ENCODE measurements around the gene THPO.
"Not testable (repeated sequence)": the region's sequence is repeated elsewhere in the genome, so short reads cannot be mapped to it uniquely, and the experiment has no call there.

Gene THPO

DNA sequence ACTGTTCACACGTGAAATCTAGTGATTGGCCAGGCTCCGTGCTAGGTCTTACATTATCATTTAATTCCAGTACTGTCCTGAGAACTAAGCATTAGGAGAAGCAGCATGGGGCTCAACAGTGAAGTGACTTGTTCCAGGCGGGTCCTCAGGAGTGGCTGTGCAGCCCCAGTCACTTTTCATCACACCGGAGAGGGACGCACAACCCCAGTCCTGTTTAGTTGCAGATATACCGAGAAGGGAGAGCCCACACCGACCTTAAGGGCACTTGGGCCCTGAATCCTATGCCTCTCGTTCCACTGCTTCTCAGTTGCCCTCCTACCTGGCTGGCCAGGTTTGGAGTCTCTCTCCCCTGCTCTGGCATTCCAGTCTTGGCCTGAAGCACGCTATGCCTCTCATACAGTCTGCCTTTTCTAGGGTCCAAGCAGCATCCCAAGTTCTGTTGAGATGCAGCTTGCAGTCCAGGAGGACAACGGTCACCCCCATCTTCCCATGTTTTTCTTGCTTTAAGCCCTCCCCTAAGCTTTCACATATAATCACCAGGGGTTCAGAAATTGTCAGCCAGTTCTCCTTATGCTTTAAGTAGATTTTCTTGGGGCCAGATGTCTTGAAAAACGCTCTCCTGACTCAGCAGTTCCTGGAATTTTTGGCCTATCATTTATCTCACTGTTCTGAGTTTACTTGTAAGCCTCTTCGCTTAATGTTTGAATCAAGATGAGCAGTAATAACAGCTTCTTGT lies 30.5 kb downstream of the THPO start:
- no peak for DNase-seq

DNA sequence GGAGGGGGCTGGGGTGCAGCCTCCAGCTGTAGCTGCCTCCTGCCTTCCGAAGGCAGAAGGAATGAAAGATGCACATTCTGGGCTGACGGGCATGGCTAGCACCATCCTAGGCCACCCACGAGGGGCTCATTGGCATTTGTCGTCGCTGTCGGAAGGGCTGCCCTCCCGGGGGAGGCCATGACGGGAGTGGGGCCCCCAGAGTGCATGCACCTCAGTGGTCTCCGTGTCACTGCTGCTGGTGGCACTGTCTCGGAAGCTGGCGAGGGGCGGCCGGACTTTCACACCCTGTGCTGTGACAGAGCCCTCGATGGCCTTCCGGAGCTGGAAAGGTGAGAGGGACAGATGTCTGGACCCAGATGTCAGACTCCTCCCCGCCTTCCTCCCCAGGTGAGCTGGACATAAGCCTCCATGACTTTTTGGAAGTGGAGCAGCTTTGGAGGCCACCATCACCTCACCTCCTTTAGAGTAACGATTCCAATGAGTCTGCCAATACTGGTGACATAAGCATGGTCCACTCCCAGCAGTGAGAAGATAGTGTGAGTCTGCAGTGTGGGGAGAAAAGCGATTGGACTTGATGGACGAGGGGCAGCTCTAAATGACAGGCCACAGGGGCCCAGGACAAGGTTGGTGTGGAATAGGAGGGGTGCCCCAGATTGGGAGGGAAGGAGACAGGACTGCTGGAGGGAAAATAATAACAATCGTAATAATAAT lies 31.4 kb downstream of the THPO start:
- no peak for DNase-seq

DNA sequence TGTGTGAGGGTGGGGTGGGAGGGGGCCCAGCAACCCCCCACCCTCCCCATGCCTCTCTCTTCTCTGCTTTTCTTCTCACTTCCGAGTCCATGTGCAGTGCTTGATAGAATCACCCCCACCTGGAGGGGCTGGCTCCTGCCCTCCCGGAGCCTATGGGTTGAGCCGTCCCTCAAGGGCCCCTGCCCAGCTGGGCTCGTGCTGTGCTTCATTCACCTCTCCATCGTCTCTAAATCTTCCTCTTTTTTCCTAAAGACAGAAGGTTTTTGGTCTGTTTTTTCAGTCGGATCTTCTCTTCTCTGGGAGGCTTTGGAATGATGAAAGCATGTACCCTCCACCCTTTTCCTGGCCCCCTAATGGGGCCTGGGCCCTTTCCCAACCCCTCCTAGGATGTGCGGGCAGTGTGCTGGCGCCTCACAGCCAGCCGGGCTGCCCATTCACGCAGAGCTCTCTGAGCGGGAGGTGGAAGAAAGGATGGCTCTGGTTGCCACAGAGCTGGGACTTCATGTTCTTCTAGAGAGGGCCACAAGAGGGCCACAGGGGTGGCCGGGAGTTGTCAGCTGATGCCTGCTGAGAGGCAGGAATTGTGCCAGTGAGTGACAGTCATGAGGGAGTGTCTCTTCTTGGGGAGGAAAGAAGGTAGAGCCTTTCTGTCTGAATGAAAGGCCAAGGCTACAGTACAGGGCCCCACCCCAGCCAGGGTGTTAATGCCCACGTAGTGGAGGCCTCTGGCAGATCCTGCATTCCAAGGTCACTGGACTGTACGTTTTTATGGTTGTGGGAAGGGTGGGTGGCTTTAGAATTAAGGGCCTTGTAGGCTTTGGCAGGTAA lies 32.5 kb downstream of the THPO start:
- no peak for DNase-seq

DNA sequence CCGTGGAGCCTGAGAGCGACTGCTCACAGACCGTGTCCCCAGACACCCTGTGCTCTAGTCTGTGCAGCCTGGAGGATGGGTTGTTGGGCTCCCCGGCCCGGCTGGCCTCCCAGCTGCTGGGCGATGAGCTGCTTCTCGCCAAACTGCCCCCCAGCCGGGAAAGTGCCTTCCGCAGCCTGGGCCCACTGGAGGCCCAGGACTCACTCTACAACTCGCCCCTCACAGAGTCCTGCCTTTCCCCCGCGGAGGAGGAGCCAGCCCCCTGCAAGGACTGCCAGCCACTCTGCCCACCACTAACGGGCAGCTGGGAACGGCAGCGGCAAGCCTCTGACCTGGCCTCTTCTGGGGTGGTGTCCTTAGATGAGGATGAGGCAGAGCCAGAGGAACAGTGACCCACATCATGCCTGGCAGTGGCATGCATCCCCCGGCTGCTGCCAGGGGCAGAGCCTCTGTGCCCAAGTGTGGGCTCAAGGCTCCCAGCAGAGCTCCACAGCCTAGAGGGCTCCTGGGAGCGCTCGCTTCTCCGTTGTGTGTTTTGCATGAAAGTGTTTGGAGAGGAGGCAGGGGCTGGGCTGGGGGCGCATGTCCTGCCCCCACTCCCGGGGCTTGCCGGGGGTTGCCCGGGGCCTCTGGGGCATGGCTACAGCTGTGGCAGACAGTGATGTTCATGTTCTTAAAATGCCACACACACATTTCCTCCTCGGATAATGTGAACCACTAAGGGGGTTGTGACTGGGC lies 33.3 kb downstream of the THPO start:
- DNase-seq = no peak

DNA sequence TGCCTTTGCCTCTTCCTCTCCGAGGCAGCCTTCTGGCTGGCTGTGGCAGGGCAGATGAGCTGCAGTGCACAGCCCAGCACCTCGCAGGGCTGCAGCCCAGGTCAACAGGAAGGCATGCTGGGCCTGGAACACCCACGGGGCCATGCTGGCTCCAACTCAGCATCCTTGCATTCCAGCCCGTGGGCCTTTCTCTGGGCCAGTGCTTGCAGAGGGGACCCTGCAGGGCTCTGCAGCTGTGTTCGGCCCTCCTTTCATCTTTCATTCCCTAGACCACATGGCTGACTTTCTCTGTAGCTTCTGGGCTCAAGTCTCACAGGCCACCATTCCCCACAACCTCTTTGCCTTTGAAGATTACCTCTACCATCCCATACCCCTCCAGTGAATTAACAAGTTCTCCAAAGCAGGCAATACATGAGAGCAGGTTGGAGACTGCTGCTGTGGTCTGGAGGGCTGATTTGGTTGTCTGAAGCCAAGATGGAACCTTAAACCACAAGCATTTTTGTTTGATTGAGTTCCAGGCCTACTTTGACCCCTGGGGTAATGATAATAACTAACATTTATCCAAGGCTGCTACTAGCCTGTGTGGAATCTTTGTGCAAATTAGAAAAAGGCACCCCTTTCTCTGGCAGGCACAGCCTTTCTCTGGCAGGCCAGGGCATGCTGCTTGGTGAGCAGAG lies 34.7 kb downstream of the THPO start:
- no peak for DNase-seq

DNA sequence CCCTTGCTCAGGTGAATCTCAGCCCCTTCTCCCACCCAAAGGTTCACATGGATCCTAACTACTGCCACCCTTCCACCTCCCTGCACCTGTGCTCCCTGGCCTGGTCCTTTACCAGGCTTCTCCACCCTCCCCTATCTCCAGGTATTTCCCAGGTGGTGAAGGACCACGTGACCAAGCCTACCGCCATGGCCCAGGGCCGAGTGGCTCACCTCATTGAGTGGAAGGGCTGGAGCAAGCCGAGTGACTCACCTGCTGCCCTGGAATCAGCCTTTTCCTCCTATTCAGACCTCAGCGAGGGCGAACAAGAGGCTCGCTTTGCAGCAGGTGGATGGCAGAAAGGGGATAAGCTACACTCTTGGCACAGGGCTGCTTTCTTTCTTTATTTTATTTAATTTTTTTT lies 36.1 kb downstream of the THPO start:
- no peak for DNase-seq

DNA sequence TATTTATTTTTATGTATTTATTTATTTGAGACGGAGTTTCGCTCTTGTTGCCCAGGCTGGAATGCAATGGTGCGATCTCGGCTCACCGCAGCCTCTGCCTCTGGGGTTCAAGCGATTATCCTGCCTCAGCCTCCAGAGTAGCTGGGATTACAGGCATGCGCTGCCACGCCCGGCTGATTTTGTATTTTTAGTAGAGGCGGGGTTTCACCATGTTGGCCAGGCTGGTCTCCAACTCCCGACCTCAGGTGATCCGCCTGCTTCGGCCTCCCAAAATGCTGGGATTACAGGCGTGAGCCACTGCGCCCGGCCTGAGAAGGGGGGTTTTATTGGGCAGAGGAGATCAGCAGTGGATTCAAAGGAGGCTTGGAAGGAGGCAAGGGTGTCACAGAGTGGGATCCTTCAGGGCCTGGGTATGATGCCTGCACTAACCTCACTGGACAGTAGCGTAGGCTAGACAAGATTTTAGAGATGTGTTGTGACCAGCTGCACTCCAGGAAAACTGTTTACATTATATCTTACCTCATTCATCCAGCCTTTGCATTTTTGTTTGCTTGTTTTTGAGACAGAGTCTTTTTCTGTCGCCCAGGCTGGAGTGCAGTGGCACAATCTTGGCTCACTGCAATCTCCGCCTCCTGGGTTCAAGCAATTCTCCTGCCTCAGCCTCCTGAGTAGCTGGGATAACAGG lies 38.4 kb downstream of the THPO start:
- not testable (repeated sequence) for DNase-seq

DNA sequence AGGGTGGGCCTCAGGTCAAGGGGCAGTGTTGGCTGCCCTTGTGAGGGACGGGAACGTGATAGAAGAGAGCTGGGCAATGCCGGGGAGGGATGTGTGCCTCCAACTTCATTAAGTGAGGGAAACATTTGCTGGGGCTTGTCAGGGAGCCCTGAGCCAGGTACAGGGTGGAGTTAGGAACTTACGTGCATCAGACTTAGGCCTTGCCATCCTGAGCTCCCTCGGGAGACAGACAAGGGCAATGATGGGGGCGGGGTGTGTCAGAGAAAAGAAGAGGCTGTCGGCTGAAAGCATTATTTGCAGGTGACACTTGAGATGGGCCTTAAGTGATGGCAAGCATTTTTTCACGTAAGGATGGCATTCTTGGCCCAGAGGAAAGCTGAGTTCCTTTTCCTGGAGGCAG lies 39.0 kb downstream of the THPO start:
- no peak for DNase-seq

DNA sequence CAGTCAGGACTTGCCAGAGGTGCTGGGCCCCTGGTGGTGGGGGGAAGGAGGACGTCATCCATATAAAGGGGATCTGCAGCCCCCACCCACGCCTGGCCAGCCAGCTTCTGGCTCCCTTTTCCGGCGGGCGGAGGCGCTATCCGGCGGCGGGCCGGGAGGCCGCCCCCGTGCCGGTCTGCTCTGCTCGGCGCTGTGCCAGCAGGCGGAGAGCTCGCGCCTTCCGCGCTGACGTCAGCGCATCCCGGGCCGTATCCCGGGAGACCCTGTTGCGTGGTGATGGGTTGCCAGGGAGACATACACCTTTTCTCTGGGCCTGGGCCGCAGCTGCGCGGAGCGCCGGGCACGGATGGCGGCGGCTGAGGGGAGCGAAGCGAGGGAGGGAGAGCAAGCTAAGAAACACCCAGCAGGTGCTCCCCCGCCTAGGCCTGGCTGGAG lies 39.5 kb downstream of the THPO start:
- DNase-seq = no peak

DNA sequence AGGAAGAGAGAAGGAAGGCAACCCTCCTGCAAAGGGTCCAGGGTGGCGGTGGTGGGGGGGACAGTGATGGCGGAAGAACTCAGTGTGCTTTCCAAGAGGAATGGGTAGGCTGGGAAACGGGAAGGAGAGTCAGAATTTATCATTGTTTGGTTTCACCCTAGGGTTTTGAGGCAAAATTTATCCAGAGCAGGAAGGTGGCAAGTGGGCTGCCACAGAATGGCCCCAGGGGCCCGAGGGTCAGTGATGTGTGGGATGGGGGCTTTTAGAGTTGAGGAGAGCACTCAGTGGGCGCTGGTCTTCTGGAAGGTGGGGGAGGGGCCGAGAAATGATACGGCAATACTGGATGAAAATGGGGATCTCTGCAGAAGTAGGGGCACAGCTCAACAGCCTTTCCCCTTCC lies 40.0 kb downstream of the THPO start:
- DNase-seq = no peak

DNA sequence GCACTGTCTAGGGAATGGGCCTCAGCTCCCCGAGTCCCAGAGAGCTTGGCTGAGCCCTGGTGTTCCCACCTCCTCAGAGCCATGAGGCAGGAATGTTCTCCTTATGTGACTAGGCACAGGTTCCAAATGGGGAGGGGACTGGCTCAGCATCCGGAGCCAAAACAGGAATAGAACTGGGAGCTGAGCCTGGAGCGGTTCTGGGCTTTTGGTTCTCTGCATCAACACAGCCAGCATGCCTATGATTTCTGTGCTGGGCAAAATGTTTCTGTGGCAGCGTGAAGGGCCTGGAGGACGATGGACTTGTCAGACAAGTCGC lies 40.6 kb downstream of the THPO start, which contains the start of gene FAM131A:
FAM131A (plus strand) TSS at position 202 of the 316 bp plus-strand sequence; CDS start at position 233, 31 bp downstream.
- no peak for DNase-seq

DNA sequence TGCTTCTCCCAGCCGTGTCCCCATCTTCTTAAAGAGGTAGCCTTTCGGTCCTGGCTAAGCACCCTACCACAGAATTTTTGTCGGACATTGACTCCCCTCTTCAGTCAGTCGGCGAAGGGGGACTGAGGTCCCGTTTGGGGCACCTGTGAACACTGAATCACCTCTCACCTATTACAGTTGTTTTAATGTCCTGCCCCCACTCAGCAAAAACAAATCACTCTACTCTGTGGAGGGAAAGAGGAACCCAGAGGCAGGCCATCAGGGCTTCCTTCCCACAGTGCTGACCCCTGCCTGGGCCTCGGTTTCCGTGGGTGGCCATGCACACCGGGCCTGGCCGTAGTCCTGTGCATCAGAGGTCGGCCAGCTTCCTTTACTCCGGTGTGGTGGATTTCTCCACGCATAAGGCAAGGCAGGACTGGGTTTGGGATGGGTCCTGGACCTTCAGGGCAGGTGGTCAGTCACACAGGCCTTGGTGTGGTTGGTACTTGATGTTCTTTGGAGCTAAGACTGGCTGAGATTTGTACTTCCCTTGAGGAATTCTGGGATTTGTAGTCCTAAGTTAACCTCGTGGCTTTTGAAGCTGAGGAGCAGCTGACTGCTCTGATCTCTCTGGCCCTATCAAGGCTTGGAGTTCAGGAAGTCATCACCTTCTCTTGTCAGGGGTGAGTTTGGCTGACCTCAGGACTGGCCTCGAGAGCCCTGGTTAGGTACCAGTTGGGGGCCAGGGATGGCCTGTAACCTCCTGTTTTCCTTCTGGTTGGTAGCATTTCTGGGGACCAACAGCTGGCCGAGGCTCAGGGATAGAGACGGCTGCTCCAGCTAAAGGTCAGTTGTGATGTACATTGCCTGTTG lies 41.2 kb downstream of the THPO start:
- DNase-seq = no peak

DNA sequence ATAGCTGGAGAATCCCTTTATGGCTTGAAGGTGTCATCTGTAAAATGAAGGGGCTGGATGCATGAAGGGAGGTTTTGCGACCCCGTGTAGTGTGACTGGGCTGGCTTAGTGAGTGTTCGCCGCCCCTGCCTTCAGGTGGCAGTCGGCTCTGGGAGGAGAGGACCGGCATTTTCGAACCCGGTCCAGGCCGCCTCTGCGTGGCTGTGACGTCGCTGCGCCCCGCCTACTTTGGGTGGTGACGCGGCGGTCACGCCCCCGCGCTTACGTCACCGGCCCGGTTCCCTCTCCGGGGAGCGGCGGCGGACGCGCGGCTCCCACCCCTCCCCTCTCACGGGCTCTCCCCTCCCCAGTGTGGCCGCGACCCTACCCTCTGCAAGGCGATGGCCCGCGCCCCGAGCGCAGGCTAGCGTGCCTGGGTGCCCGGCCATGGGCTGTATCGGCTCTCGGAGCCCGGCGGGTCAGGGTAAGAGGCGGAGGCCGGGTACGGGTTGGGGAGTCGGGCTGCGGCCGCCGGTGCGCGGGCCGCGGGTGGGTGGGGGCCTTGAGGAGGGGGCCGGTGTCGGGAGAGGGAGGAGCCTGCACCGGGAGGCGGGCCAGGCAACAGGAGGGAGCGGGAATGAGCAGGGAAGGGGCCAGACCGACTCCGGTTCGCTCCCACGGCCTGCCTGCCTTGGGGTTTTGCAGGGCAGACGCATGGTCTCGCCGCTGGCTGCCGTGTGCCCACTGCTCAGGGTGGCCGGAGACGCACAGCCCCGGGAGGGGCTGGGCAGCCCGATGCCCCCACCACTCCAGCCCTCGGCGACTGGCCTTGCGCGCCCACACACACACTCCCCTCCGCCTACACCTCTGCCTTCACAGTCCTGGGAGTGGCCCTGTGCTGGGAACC lies 42.1 kb downstream of the THPO start:
- DNase-seq = peak; percentile 89 to 94

DNA sequence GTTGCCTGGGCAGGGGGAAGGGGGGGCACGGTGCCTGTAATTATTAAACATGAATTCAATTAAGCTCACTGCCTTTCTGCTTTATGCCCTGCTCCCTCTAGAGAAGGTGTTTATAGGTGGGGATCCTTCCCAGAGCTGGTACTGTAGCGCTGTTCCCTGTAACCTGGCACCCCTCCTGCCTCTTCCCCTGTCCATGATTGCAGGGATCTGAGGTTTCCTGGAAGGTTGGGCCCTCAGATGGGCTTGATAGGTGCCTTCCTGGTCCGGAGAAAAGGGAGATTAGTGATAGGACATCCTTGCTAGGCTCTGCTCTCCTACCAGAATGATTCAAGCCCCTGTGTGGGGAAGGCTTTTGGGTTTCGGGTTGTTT lies 42.7 kb downstream of the THPO start:
- no peak for DNase-seq

DNA sequence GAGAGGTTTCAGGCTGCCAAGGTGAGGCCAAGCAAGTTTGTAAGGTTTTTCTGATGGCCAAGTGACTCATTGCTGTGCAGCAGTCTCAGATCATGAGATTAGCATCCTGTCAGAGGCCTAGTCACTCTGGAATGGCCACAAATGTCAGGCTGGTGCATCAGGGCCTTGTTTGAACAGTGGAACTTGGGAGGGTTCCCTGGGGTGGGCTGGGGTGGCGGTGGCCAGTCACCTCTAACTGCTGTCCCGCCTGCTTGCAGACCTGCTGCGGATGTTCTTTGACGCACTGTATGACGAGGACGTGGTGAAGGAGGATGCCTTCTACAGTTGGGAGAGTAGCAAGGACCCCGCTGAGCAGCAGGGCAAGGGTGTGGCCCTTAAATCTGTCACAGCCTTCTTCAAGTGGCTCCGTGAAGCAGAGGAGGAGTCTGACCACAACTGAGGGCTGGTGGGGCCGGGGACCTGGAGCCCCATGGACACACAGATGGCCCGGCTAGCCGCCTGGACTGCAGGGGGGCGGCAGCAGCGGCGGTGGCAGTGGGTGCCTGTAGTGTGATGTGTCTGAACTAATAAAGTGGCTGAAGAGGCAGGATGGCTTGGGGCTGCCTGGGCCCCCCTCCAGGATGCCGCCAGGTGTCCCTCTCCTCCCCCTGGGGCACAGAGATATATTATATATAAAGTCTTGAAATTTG lies 43.4 kb downstream of the THPO start:
- no peak for DNase-seq

DNA sequence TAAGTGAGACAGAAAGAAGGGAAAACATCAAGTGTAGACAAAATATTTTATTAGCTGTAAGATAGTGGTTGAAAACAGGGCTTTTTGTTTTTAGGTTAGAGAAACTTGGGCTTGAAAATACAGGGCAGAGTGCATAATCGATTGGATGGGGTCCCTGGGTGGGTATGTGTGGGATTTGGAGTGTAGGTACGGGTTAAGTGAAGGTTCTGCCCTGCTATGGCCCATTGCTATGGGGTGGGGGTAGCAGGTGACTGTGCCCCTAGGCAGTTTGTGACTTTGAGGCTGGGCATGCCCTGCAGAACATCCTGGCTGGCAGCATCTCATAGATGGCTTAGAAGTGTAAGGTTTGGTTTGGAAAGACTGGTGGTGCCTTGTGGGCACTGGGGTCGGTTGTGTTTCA lies 44.3 kb downstream of the THPO start:
- no peak for DNase-seq

DNA sequence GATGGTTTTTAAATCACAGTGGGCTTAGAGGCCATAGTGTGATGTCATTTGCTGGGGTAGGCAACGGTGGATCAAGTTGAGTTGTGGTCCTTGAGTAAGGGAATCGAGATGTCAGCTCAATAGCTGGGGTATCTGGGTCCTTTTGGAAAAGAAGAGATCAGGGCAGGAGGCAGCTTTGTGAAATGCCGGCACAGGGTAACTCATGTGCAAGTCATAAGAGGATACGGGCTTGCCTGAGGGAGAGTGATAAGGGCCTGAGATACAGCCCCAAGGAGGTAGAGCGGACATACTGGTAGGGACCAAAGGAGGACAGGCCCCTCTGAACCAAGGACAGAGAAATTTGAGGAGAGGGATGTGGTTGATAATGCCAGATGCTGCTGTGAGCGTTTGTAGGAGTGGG lies 44.8 kb downstream of the THPO start:
- no peak for DNase-seq

DNA sequence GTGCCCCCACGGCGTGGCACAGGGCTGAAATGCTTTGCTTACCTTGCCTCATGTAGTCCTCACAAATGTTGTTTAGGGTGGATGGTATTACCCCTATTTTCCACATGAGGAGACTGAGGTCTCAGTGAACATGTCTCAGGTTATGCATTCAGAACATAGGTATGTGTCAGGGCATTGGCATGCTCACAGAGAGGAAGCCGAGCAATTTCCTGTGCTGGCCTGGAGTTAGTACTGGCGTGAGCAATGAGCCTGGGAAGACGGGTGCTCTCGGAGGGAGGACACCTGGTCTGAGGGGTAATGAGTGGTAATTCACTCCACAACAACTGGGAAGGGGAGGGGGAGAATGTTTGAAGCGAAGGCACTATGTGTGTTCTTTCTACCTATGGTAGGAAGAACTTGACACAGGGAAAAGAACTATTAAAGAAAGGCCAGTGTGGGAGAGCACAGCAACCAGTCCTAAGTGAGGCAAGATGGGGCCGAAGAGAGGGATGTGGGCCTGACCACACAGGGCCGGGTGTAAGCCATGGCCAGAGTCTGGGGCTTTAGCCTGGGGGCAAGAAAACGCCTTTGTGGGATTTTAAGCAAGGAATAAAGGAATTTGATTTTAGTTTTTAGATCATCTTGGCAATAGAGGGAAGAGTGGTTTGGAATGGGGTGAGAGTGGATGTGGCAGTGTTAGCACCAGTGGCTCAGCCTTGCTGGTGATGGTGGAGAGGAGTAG lies 45.5 kb downstream of the THPO start:
- DNase-seq = no peak

DNA sequence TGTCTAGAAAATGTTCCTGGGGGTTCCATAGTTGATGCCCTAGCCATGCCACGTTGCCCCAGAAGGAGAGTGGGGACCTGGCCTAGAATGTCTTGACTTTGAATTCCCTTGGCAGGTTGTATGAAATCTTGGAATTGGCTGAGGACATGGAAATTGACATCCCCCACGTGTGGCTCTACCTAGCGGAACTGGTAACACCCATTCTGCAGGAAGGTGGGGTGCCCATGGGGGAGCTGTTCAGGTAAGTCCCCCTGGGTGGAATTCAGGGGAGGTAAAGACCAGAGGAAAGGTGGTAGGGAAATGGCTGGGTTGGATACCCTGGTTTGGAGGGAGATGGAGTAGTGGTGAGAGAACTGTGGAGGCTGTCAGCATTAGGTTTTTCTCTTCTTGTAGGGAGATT lies 49.5 kb downstream of the THPO start:
- no peak for DNase-seq

All from stimulated activated CD4-positive, alpha-beta T cell treated with anti-CD3 and anti-CD28 coated beads, Interleukin-2, amount 100 ng/mL, for 48 hours (primary cell).